ENCODE results near the gene CASP9.
"Not testable (repeated sequence)": the region's sequence is repeated elsewhere in the genome, so short reads cannot be mapped to it uniquely, and the experiment has no call there.

The CASP9 gene

GRCh38 chr1:15471067-15471466 is 52.9 kb downstream of the CASP9 start:
- WGBS, 2 experiments, result 91 to 93% methylated on average over 5 of the region's 5 CpGs

GRCh38 chr1:15469821-15470448 is 54.1 kb downstream of the CASP9 start:
- not testable (repeated sequence) for H3K4me3 ChIP-seq (ENCODE audit: insufficient read depth, low read depth, low read length); H3K27ac ChIP-seq (ENCODE audit: insufficient read depth, low read depth, low read length, poor library complexity, severe bottlenecking); H3K4me1 ChIP-seq (ENCODE audit: control insufficient read depth, insufficient read depth, low read length); H3K27me3 ChIP-seq (ENCODE audit: control insufficient read depth, insufficient read depth, low read length, poor library complexity, severe bottlenecking); H3K36me3 ChIP-seq (ENCODE audit: control insufficient read depth, insufficient read depth, low read length); H3K9me3 ChIP-seq (ENCODE audit: control insufficient read depth, low read length)
- 90 to 94% methylated on average over 9 of the region's 9 CpGs for WGBS, 2 experiments

More at GRCh38 chr1:15471067-15471466, 52.9 kb downstream of the CASP9 start:
- H3K27ac ChIP-seq (ENCODE audit: insufficient read depth, low read depth, low read length, poor library complexity, severe bottlenecking); H3K27me3 ChIP-seq (ENCODE audit: control insufficient read depth, insufficient read depth, low read length, poor library complexity, severe bottlenecking); H3K4me1 ChIP-seq (ENCODE audit: control insufficient read depth, insufficient read depth, low read length); H3K9me3 ChIP-seq (ENCODE audit: control insufficient read depth, low read length); H3K36me3 ChIP-seq (ENCODE audit: control insufficient read depth, insufficient read depth, low read length); H3K4me3 ChIP-seq (ENCODE audit: insufficient read depth, low read depth, low read length): not testable (repeated sequence)

GRCh38 chr1:15469361-15469760 is 54.7 kb downstream of the CASP9 start:
- H3K27ac ChIP-seq (ENCODE audit: insufficient read depth, low read depth, low read length, poor library complexity, severe bottlenecking), result no peak overlapping the region
- H3K36me3 ChIP-seq (ENCODE audit: control insufficient read depth, insufficient read depth, low read length), result no peaks in the 10 kb centered on the region
- H3K9me3 ChIP-seq (ENCODE audit: control insufficient read depth, low read length), result no peaks in the 10 kb centered on the region
- H3K4me1 ChIP-seq (ENCODE audit: control insufficient read depth, insufficient read depth, low read length), result no peaks in the 10 kb centered on the region
- WGBS, 2 experiments, result 90 to 93% methylated on average over 3 of the region's 3 CpGs
- no peak overlapping the region for H3K4me3 ChIP-seq (ENCODE audit: insufficient read depth, low read depth, low read length)
- no peaks in the 10 kb centered on the region for H3K27me3 ChIP-seq (ENCODE audit: control insufficient read depth, insufficient read depth, low read length, poor library complexity, severe bottlenecking)

GRCh38 chr1:15468145-15468544 is 55.9 kb downstream of the CASP9 start:
- no peaks in the 10 kb centered on the region for H3K27me3 ChIP-seq (ENCODE audit: control insufficient read depth, insufficient read depth, low read length, poor library complexity, severe bottlenecking)
- H3K4me3 ChIP-seq (ENCODE audit: insufficient read depth, low read depth, low read length), result no peak overlapping the region
- H3K36me3 ChIP-seq (ENCODE audit: control insufficient read depth, insufficient read depth, low read length), result no peaks in the 10 kb centered on the region
- no peaks in the 10 kb centered on the region for H3K9me3 ChIP-seq (ENCODE audit: control insufficient read depth, low read length)
- no peaks in the 10 kb centered on the region for H3K4me1 ChIP-seq (ENCODE audit: control insufficient read depth, insufficient read depth, low read length)
- no peak overlapping the region for H3K27ac ChIP-seq (ENCODE audit: insufficient read depth, low read depth, low read length, poor library complexity, severe bottlenecking)

- H3K27ac ChIP-seq (ENCODE audit: insufficient read depth, low read depth, low read length, poor library complexity, severe bottlenecking); H3K4me3 ChIP-seq (ENCODE audit: insufficient read depth, low read depth, low read length); H3K9me3 ChIP-seq (ENCODE audit: control insufficient read depth, low read length); H3K4me1 ChIP-seq (ENCODE audit: control insufficient read depth, insufficient read depth, low read length); H3K27me3 ChIP-seq (ENCODE audit: control insufficient read depth, insufficient read depth, low read length, poor library complexity, severe bottlenecking); H3K36me3 ChIP-seq (ENCODE audit: control insufficient read depth, insufficient read depth, low read length): not testable (repeated sequence)
- WGBS, 2 experiments, result 95 to 97% methylated on average over 18 to 22 of the region's 22 CpGs
Measured at GRCh38 chr1:15466955-15467625, 56.9 kb downstream of the CASP9 start.

- 90 to 92% methylated on average over 7 of the region's 7 CpGs for WGBS, 2 experiments
Measured at GRCh38 chr1:15465674-15466073, 58.3 kb downstream of the CASP9 start.

GRCh38 chr1:15463926-15464322 is 60.1 kb downstream of the CASP9 start:
- H3K36me3 ChIP-seq (ENCODE audit: control insufficient read depth, insufficient read depth, low read length); H3K9me3 ChIP-seq (ENCODE audit: control insufficient read depth, low read length); H3K27me3 ChIP-seq (ENCODE audit: control insufficient read depth, insufficient read depth, low read length, poor library complexity, severe bottlenecking); H3K4me3 ChIP-seq (ENCODE audit: insufficient read depth, low read depth, low read length); H3K27ac ChIP-seq (ENCODE audit: insufficient read depth, low read depth, low read length, poor library complexity, severe bottlenecking); H3K4me1 ChIP-seq (ENCODE audit: control insufficient read depth, insufficient read depth, low read length): not testable (repeated sequence)
- WGBS, 2 experiments, result 87 to 88% methylated on average over 5 of the region's 5 CpGs

More at GRCh38 chr1:15465674-15466073, 58.3 kb downstream of the CASP9 start:
- Histone ChIP-seq H3K4me1 (ENCODE audit: control insufficient read depth, insufficient read depth, low read length) (no peaks in the 10 kb centered on the region), H3K27ac (ENCODE audit: insufficient read depth, low read depth, low read length, poor library complexity, severe bottlenecking) (no peak overlapping the region), H3K4me3 (ENCODE audit: insufficient read depth, low read depth, low read length) (no peak overlapping the region), H3K36me3 (ENCODE audit: control insufficient read depth, insufficient read depth, low read length) (no peaks in the 10 kb centered on the region), H3K9me3 (ENCODE audit: control insufficient read depth, low read length) (no peaks in the 10 kb centered on the region), H3K27me3 (ENCODE audit: control insufficient read depth, insufficient read depth, low read length, poor library complexity, severe bottlenecking) (no peaks in the 10 kb centered on the region)

GRCh38 chr1:15463064-15463800 is 60.8 kb downstream of the CASP9 start:
- H3K4me3 ChIP-seq (ENCODE audit: insufficient read depth, low read depth, low read length); H3K4me1 ChIP-seq (ENCODE audit: control insufficient read depth, insufficient read depth, low read length): not testable (repeated sequence)
- WGBS, 2 experiments, result 80 to 84% methylated on average over 9 to 12 of the region's 15 CpGs

GRCh38 chr1:15460708-15461095 is 63.3 kb downstream of the CASP9 start:
- Histone ChIP-seq H3K27ac (ENCODE audit: insufficient read depth, low read depth, low read length, poor library complexity, severe bottlenecking) (no peak overlapping the region), H3K4me1 (ENCODE audit: control insufficient read depth, insufficient read depth, low read length) (no peaks in the 10 kb centered on the region), H3K27me3 (ENCODE audit: control insufficient read depth, insufficient read depth, low read length, poor library complexity, severe bottlenecking) (no peaks in the 10 kb centered on the region), H3K9me3 (ENCODE audit: control insufficient read depth, low read length) (no peaks in the 10 kb centered on the region), H3K36me3 (ENCODE audit: control insufficient read depth, insufficient read depth, low read length) (no peaks in the 10 kb centered on the region), H3K4me3 (ENCODE audit: insufficient read depth, low read depth, low read length) (no peak overlapping the region)
- WGBS, 2 experiments, result 92 to 93% methylated on average over 9 of the region's 9 CpGs

More at GRCh38 chr1:15463064-15463800, 60.8 kb downstream of the CASP9 start:
- H3K27ac ChIP-seq (ENCODE audit: insufficient read depth, low read depth, low read length, poor library complexity, severe bottlenecking); H3K27me3 ChIP-seq (ENCODE audit: control insufficient read depth, insufficient read depth, low read length, poor library complexity, severe bottlenecking); H3K9me3 ChIP-seq (ENCODE audit: control insufficient read depth, low read length); H3K36me3 ChIP-seq (ENCODE audit: control insufficient read depth, insufficient read depth, low read length): not testable (repeated sequence)
